H9 (cell line): ENCODE results near the gene FSD1. TPM values are rescaled to one million over a fixed set of nuclear protein-coding genes. Genes with fewer than 3 reads are reported as not detected.

ENCODE experiments used
- DNase-seq: peaks from one replicate; pipeline ENCODE4 v3.0.0-alpha.2; 2017
- H2AFZ ChIP-seq: one replicate; pipeline ENCODE4 v1.6.1; 2013; ENCODE audit warnings: mild to moderate bottlenecking, low read length, control low read depth, moderate library complexity
- H2AK5ac ChIP-seq: 2 replicates; pipeline ENCODE4 v1.6.1; 2013; ENCODE audit warnings: low read length, control low read depth, mixed read lengths; ENCODE audit not compliant: insufficient read length
- H2BK120ac ChIP-seq: one replicate; pipeline ENCODE4 v1.6.1; 2013; ENCODE audit warnings: low read depth, mild to moderate bottlenecking, low read length, control low read depth, inconsistent platforms; ENCODE audit not compliant: poor library complexity, severe bottlenecking
- H2BK12ac ChIP-seq: 2 replicates; pipeline ENCODE4 v1.6.1; 2013; ENCODE audit warnings: low read length, control low read depth, mixed read lengths, low read depth; ENCODE audit not compliant: insufficient read length
- H2BK15ac ChIP-seq: 2 replicates; pipeline ENCODE4 v1.6.1; 2013; ENCODE audit warnings: low read depth, low read length, control low read depth
- H2BK20ac ChIP-seq: one replicate; pipeline ENCODE4 v1.6.1; 2013; ENCODE audit warnings: low read depth, mild to moderate bottlenecking, low read length, control low read depth, inconsistent platforms; ENCODE audit not compliant: poor library complexity, severe bottlenecking
- H2BK5ac ChIP-seq: 2 replicates; pipeline ENCODE4 v1.6.1; 2013; ENCODE audit warnings: low read length, control low read depth, mixed read lengths; ENCODE audit not compliant: insufficient read length
- H3K14ac ChIP-seq: 2 replicates; pipeline ENCODE4 v1.6.1; 2013; ENCODE audit warnings: low read length, control low read depth; ENCODE audit not compliant: insufficient read depth
- H3K18ac ChIP-seq: 2 replicates; pipeline ENCODE4 v1.6.1; 2013; ENCODE audit warnings: low read depth, mild to moderate bottlenecking, mixed read lengths, low read length, control low read depth; ENCODE audit not compliant: insufficient read length
- H3K23ac ChIP-seq: 2 replicates; pipeline ENCODE4 v1.6.1; 2013; ENCODE audit warnings: low read length, control low read depth, mixed read lengths, low read depth; ENCODE audit not compliant: insufficient read length
- H3K23me2 ChIP-seq: 2 replicates; pipeline ENCODE4 v1.6.1; 2013; ENCODE audit warnings: low read depth, mild to moderate bottlenecking, mixed read lengths, low read length, control low read depth; ENCODE audit not compliant: insufficient read length, poor library complexity, severe bottlenecking
- H3K27ac ChIP-seq: 2 replicates; pipeline ENCODE4 v1.5.1; 2013; ENCODE audit warnings: low read length, control low read depth, mixed read lengths, low read depth; ENCODE audit not compliant: insufficient read length
- H3K27me3 ChIP-seq: 2 replicates; pipeline ENCODE4 v1.6.1; 2013; ENCODE audit warnings: low read length, control low read depth, inconsistent platforms; ENCODE audit not compliant: insufficient read depth
- H3K4ac ChIP-seq: 2 replicates; pipeline ENCODE4 v1.6.1; 2013; ENCODE audit warnings: low read depth, mild to moderate bottlenecking, control low read depth, inconsistent platforms, low read length, moderate library complexity
- H3K4me1 ChIP-seq: 2 replicates; pipeline ENCODE4 v1.6.1; 2013; ENCODE audit warnings: low read length, control low read depth, inconsistent platforms; ENCODE audit not compliant: insufficient read depth
- H3K4me2 ChIP-seq: 2 replicates; pipeline ENCODE4 v1.6.1; 2013; ENCODE audit warnings: low read length, control low read depth, mixed read lengths; ENCODE audit not compliant: insufficient read length, insufficient read depth
- H3K56ac ChIP-seq: 2 replicates; pipeline ENCODE4 v1.6.1; 2013; ENCODE audit warnings: low read depth, mild to moderate bottlenecking, mixed read lengths, low read length, control low read depth; ENCODE audit not compliant: insufficient read length
- H3K79me1 ChIP-seq: 2 replicates; pipeline ENCODE4 v1.6.1; 2013; ENCODE audit warnings: low read depth, mild to moderate bottlenecking, moderate library complexity, low read length, control low read depth, inconsistent platforms; ENCODE audit not compliant: insufficient read depth, poor library complexity, severe bottlenecking
- H3K79me2 ChIP-seq: 2 replicates; pipeline ENCODE4 v1.6.1; 2013; ENCODE audit warnings: low read length, control low read depth, inconsistent platforms; ENCODE audit not compliant: insufficient read depth
- H3K9ac ChIP-seq: 2 replicates; pipeline ENCODE4 v1.6.1; 2013; ENCODE audit warnings: low read length, control low read depth, mixed read lengths; ENCODE audit not compliant: insufficient read length; ENCODE audit errors: extremely low read depth
- H3K9me3 ChIP-seq: one replicate; pipeline ENCODE4 v1.6.1; 2013; ENCODE audit warnings: low read depth, low read length, inconsistent platforms; ENCODE audit not compliant: control insufficient read depth
- H3T11ph ChIP-seq: one replicate; pipeline ENCODE4 v1.6.1; 2013; ENCODE audit warnings: mild to moderate bottlenecking, low read length, control low read depth, inconsistent platforms
- H4K20me1 ChIP-seq: one replicate; pipeline ENCODE4 v1.6.1; 2013; ENCODE audit not compliant: control insufficient read depth, insufficient read length, insufficient read depth
- H4K5ac ChIP-seq: 2 replicates; pipeline ENCODE4 v1.6.1; 2013; ENCODE audit warnings: low read depth, mild to moderate bottlenecking, mixed read lengths, low read length, control low read depth; ENCODE audit not compliant: insufficient read length
- H4K8ac ChIP-seq: replicated peaks from 2 replicates; pipeline ENCODE4 v1.6.1; 2013; ENCODE audit warnings: low read length, control low read depth, mixed read lengths, low read depth; ENCODE audit not compliant: insufficient read length
- H4K91ac ChIP-seq: 2 replicates; pipeline ENCODE4 v1.6.1; 2013; ENCODE audit warnings: low read depth, mild to moderate bottlenecking, moderate library complexity, mixed read lengths, low read length, control low read depth; ENCODE audit not compliant: insufficient read length
- H3K27ac Mint-ChIP-seq, 3 experiments: 2 replicates in 2 of 3; 3 replicates in 1 of 3; pipeline ENCODE4 v1.8.0; 2020 to 2021; ENCODE audit warnings: mixed read lengths in 3 of 3, mild to moderate bottlenecking in 1 of 3, moderate library complexity in 1 of 3
- H3K27me3 Mint-ChIP-seq: 2 replicates; pipeline ENCODE4 v1.8.0; 2021; ENCODE audit warnings: low read depth, mild to moderate bottlenecking, moderate library complexity, mixed read lengths
- H3K36me3 Mint-ChIP-seq, 3 experiments: 2 replicates in 2 of 3; 3 replicates in 1 of 3; pipeline ENCODE4 v1.8.0; 2020 to 2021; ENCODE audit warnings: low read depth in 3 of 3, mixed read lengths in 3 of 3; ENCODE audit not compliant: insufficient read depth in 1 of 3
- H3K4me1 Mint-ChIP-seq, 2 experiments: 2 replicates each; pipeline ENCODE4 v1.8.0; 2020; ENCODE audit warnings: mixed read lengths in 2 of 2
- H3K4me3 Mint-ChIP-seq, 2 experiments: 2 replicates in 1 of 2; 3 replicates in 1 of 2; pipeline ENCODE4 v1.8.0; 2020 to 2021; ENCODE audit warnings: mild to moderate bottlenecking in 2 of 2, mixed read lengths in 2 of 2, moderate library complexity in 1 of 2
- H3K9me3 Mint-ChIP-seq, 2 experiments: 2 replicates in 1 of 2; 3 replicates in 1 of 2; pipeline ENCODE4 v1.8.0; 2020; ENCODE audit warnings: mild to moderate bottlenecking in 2 of 2, mixed read lengths in 2 of 2, moderate library complexity in 1 of 2
- CTCF ChIP-seq: fragments of 200-600 bp; sonication (generic); conservative IDR thresholded peaks from 3 replicates; pipeline ENCODE4 v1.8.0; 2021; ENCODE audit warnings: antibody characterized with exemption, mild to moderate bottlenecking
- WGBS: extraction: QIAGEN DNeasy Blood & Tissue Kit; methylation state at CpG from one replicate; pipeline ENCODE4 v1.1.7; 2013; ENCODE audit warnings: missing lambda C conversion rate, low lambda C conversion rate, mixed read lengths; ENCODE audit not compliant: insufficient read length; ENCODE audit errors: extremely low coverage; 5-methylcytosine and 5-hydroxymethylcytosine counted together
- total RNA-seq: library from RNA; stranded (reverse); gene quantifications from 2 replicates; pipeline ENCODE4 v1.2.1, GENCODE V29; 2021

The FSD1 gene
- total RNA-seq, 1 experiment from 2014 or later, result 53.6 TPM

GRCh38 chr19:4260613-4261191, 43.7 kb upstream of the FSD1 start:
- no peak for TF ChIP-seq CTCF
- H3K56ac ChIP-seq, result no peak overlapping the region
- no peak overlapping the region for H4K91ac ChIP-seq
- H3T11ph ChIP-seq, result no peak overlapping the region
- peaks cover 8 to 12% of the 10 kb centered on the region in 2 experiments; a peak in 4 of 5 replicates for H3K9me3 Mint-ChIP-seq
- H2AK5ac ChIP-seq, result no peak overlapping the region
- no peak overlapping the region for H2BK20ac ChIP-seq
- no peaks in the 10 kb centered on the region for H3K27me3 Mint-ChIP-seq
- H3K4me1 ChIP-seq, result no peaks in the 10 kb centered on the region
- H3K4ac ChIP-seq, result no peak overlapping the region
- WGBS, result no CpG with 5 or more reads among the region's 11 CpGs
- no peak overlapping the region for H2AFZ ChIP-seq
- H3K27ac ChIP-seq, result no peak overlapping the region
- H2BK12ac ChIP-seq, result no peak overlapping the region
- peaks cover 20 to 67% (median 50%) of the 10 kb centered on the region in 3 experiments for H3K36me3 Mint-ChIP-seq
- no peak overlapping the region for H2BK5ac ChIP-seq
- no peak overlapping the region for H2BK120ac ChIP-seq
- no peak overlapping the region for H3K4me3 Mint-ChIP-seq
- H3K23ac ChIP-seq, result no peak overlapping the region
- no peaks in the 10 kb centered on the region for H3K4me1 Mint-ChIP-seq
- H3K23me2 ChIP-seq, result no peaks in the 10 kb centered on the region
- H3K14ac ChIP-seq, result no peak overlapping the region
- H3K79me2 ChIP-seq, result no peaks in the 10 kb centered on the region
- DNase-seq, result no peak
- H3K4me2 ChIP-seq, result no peak overlapping the region
- no peaks in the 10 kb centered on the region for H3K27me3 ChIP-seq
- no peaks in the 10 kb centered on the region for H4K20me1 ChIP-seq
- no peak overlapping the region for H3K18ac ChIP-seq
- H3K27ac Mint-ChIP-seq, result peak overlapping the region in 1 of 3 experiments; percentile 89; a peak in 2 of 7 replicates
- H2BK15ac ChIP-seq, result no peak overlapping the region
- H3K9ac ChIP-seq, result no peak overlapping the region
- no peaks in the 10 kb centered on the region for H3K79me1 ChIP-seq
- H4K5ac ChIP-seq, result no peak overlapping the region
- no peak overlapping the region for H4K8ac ChIP-seq
- H3K9me3 ChIP-seq, result peaks cover 8% of the 10 kb centered on the region
